Activated CD8-positive, alpha-beta memory T cell treated with anti-CD3 and anti-CD28 coated beads, Interleukin-2, amount 50 U/mL, for 4 hours (primary cell): ENCODE data around the gene NUDT8.
"Not testable (repeated sequence)": the region's sequence is repeated elsewhere in the genome, so short reads cannot be mapped to it uniquely, and the experiment has no call there.

Source experiments
- DNase-seq: peaks from one replicate; pipeline ENCODE4 v3.0.0-alpha.2; 2020

NUDT8 gene

GRCh38 chr11:67659651-67660165 lies 30.0 kb upstream of the NUDT8 start:
- not testable (repeated sequence) for DNase-seq

GRCh38 chr11:67657300-67657699 lies 27.6 kb upstream of the NUDT8 start:
- no peak for DNase-seq

GRCh38 chr11:67656278-67656922 lies 26.7 kb upstream of the NUDT8 start:
- DNase-seq = no peak

GRCh38 chr11:67654225-67654624 lies 24.5 kb upstream of the NUDT8 start:
- DNase-seq = no peak

GRCh38 chr11:67652965-67653845 lies 23.5 kb upstream of the NUDT8 start:
- no peak for DNase-seq

- DNase-seq = no peak
Measured at GRCh38 chr11:67651976-67652781, 22.4 kb upstream of the NUDT8 start.

GRCh38 chr11:67649634-67650510 lies 20.1 kb upstream of the NUDT8 start:
- no peak for DNase-seq

- DNase-seq = no peak
Measured at GRCh38 chr11:67648796-67649613, 19.3 kb upstream of the NUDT8 start.

GRCh38 chr11:67648140-67648795 lies 18.5 kb upstream of the NUDT8 start:
- peak; percentile 54 for DNase-seq

- no peak for DNase-seq
Measured at GRCh38 chr11:67647471-67647870, 17.7 kb upstream of the NUDT8 start.

- peak; percentile 28 for DNase-seq
Measured at GRCh38 chr11:67646535-67647336, 17.0 kb upstream of the NUDT8 start.

- no peak for DNase-seq
Measured at GRCh38 chr11:67645521-67646461, 16.1 kb upstream of the NUDT8 start.

GRCh38 chr11:67644472-67645418 lies 15.0 kb upstream of the NUDT8 start:
- DNase-seq = no peak

- DNase-seq = no peak
Measured at GRCh38 chr11:67644042-67644441, 14.3 kb upstream of the NUDT8 start.

- no peak for DNase-seq
Measured at GRCh38 chr11:67642173-67643120, 12.7 kb upstream of the NUDT8 start.
